ENCODE data around the gene KRT32.

The KRT32 gene

GRCh38 chr17:41466988-41467387 lies at the start of gene KRT32:
KRT32 (minus strand) TSS chr17:41467386; CDS start chr17:41467325, 61 bp downstream.
- DNase-seq (ENCODE audit: low spot score) = no peak

- no peak for DNase-seq (ENCODE audit: low spot score)
Measured at GRCh38 chr17:41516830-41517283, 49.7 kb upstream of the KRT32 start.

- no peak for DNase-seq (ENCODE audit: low spot score)
Measured at GRCh38 chr17:41516147-41516829, 49.1 kb upstream of the KRT32 start.

GRCh38 chr17:41513168-41513547 lies 46.0 kb upstream of the KRT32 start:
- DNase-seq (ENCODE audit: low spot score) = no peak

- DNase-seq (ENCODE audit: low spot score) = peak; percentile 2
Measured at GRCh38 chr17:41512546-41513167, 45.5 kb upstream of the KRT32 start.

GRCh38 chr17:41511716-41512115 lies 44.5 kb upstream of the KRT32 start:
- DNase-seq (ENCODE audit: low spot score) = no peak

GRCh38 chr17:41511116-41511515 lies 43.9 kb upstream of the KRT32 start:
- no peak for DNase-seq (ENCODE audit: low spot score)

- no peak for DNase-seq (ENCODE audit: low spot score)
Measured at GRCh38 chr17:41510251-41511065, 43.3 kb upstream of the KRT32 start.

- no peak for DNase-seq (ENCODE audit: low spot score)
Measured at GRCh38 chr17:41507315-41507880, 40.2 kb upstream of the KRT32 start.

GRCh38 chr17:41505809-41506767 lies 38.9 kb upstream of the KRT32 start:
- DNase-seq (ENCODE audit: low spot score) = peak; percentile 6

- no peak for DNase-seq (ENCODE audit: low spot score)
Measured at GRCh38 chr17:41505007-41505808, 38.0 kb upstream of the KRT32 start, which contains the start of gene KRT13. KRT13 (minus strand) TSS chr17:41505612; CDS start chr17:41505550, 62 bp downstream.

- no peak for DNase-seq (ENCODE audit: low spot score)
Measured at GRCh38 chr17:41504246-41504977, 37.2 kb upstream of the KRT32 start.

- DNase-seq (ENCODE audit: low spot score) = no peak
Measured at GRCh38 chr17:41503202-41503601, 36.0 kb upstream of the KRT32 start.

- DNase-seq (ENCODE audit: low spot score) = no peak
Measured at GRCh38 chr17:41500131-41500911, 33.1 kb upstream of the KRT32 start.

- no peak for DNase-seq (ENCODE audit: low spot score)
Measured at GRCh38 chr17:41499714-41500113, 32.5 kb upstream of the KRT32 start.

GRCh38 chr17:41498276-41498675 lies 31.1 kb upstream of the KRT32 start:
- DNase-seq (ENCODE audit: low spot score) = no peak

- DNase-seq (ENCODE audit: low spot score) = peak; percentile 31
Measured at GRCh38 chr17:41496803-41497484, 29.8 kb upstream of the KRT32 start.

- DNase-seq (ENCODE audit: low spot score) = no peak
Measured at GRCh38 chr17:41494524-41494923, 27.3 kb upstream of the KRT32 start.

All from globus pallidus (tissue), 1 donor.